Measurements from ENCODE around the gene CFAP73.
"Not testable (repeated sequence)": the region's sequence is repeated elsewhere in the genome, so short reads cannot be mapped to it uniquely, and the experiment has no call there.

Gene CFAP73

DNA sequence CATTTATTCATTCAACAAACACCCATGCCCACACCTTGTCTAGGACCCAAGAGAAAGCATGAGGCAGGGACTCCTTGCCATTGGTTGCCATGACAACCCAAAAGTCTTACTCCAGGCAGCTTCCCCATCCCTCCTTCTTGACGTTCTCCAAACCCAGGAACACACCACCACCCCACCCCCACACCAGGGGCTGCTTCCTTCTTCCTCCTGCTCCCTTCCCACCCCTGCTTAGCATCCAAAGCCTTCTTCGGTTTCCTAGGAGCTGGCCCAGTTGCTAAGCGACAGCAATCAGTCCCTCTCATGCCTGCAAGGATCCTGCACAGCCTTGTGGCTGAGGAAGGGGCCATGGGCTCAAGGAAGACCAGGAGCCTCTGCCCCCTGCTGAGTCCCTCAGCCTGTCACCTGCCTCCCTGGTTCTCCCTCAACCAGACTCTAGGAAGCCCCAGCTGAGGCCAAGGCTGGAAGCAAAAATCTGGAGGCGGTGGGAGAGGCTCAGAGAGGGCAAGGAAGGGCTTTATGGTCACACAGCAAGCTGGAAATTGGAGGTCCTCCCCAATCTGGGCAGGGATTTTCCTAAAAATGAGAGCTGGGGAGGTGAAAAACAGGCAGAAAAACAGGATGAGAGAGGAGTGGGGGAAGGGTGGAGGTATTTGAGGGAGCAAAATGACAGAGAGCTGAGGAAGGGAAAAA is 29.4 kb upstream of the CFAP73 start:
- no peak for DNase-seq (ENCODE audit: low read depth in 2 of 2)

GRCh38 chr12:113120670-113121370 is 28.7 kb upstream of the CFAP73 start:
- no peak for DNase-seq (ENCODE audit: low read depth in 2 of 2)

DNA sequence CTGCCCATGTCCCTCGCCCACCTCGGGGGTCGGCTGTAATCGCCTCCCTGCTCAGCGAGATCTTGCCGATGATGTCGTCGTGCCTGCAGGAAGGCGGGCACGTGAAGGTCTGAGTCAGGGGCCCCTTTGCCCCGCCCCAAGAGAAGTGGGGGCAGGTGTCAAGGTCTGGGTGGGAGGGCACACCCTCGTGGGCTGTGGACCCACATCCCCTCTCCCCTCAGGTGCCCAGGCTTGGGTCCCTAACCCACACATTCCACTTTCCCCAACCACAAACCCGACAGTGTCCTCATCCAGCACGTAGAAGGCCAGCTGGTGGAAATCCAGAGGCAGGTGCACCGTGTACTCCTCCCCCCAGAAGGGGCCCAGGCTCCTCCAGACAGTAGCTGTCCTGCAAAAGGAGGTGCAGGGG is 21.7 kb upstream of the CFAP73 start:
- no peak for DNase-seq (ENCODE audit: low read depth in 2 of 2)

GRCh38 chr12:113128802-113129663 is 20.5 kb upstream of the CFAP73 start:
- no peak for DNase-seq (ENCODE audit: low read depth in 2 of 2)

DNA sequence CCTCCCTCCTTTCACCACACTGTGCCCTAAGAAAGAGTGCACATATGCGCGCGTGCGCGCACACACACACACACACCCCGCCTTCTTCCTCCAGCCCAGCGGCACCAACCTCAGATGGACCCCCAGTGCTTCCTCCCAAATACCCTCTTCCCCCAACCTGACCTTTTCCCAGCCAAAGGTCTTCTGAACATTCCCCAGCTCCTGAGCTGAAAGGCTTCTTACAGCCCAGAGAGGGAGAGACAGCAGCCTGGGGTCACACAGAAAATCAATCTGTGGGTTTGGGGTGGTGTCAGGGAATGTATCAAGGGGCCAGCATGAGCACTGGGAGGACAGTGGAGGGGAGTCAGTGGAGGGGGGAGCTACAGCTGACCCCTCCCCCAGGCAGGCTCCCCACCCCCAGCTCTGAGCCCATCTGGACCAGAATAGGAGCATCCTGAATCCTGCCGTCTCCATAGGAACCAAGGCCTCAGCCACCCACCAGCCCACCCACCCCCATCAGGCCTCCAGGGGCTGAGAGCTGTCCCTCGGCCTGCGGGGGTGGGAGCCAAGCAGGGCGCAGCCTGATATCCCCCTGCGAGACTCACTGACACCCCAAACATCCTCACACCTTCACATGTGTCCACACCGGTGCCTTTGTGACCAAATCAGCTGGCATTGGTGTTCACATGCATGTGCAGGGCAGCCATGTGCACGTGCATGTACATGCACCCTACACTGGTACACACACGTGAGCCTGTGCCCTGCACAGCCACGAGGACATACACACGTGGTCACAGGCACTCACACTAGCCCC is 19.7 kb upstream of the CFAP73 start:
- no peak for DNase-seq (ENCODE audit: low read depth in 2 of 2)

DNA sequence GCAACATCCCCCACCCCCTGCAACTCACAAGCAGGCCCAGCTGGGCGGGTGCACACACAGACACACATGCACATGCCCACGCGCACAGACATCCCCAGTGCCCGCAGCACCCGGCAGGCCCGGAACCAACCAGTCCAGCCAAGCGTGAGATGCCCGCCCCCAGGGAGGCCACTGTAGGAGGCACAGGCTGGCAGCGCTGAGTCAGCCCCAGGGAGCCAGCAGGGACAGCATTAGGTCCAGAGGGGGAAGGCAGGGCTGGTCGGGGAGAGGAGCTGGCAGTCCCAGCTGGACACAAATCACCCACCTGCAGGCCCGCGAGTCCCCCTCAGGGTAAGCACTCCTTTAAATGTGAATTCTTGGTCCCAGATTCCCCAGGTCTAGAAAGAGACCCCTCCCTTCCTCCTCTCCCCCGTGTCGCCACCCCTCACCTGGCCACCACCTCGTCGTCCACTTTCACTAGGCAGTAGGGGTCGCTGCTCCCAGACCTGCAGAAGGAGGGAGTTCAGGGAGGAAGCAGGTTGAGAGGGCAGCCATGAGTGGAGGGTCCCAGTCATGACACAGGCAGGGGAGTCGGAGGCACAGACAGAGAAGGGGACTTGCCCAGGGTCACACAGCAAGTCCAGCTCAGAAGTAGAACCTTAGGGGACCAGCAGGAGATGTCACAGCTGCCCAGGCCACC is 18.9 kb upstream of the CFAP73 start:
- DNase-seq (ENCODE audit: low read depth in 2 of 2): no peak

DNA sequence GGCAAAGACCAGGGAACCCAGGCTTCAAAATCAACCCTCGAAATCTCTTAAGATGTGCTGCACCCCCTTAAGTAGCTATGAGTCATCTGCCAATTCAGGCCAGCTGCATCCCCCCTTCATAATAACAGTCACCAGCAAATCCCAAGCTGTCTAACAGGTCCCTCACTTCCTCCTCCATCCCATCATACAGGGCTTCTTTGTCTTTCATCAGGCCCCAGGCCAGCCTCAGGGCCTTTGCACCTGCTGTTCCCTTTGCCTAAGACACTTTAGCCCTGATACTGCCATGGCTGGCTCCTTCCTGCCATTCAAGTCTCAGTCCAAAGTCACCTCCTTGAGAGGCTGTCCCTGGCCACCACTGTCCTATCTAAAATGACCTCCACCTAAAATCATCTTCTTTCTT is 18.0 kb upstream of the CFAP73 start:
- no peak for DNase-seq (ENCODE audit: low read depth in 2 of 2)

- no peak for DNase-seq (ENCODE audit: low read depth in 2 of 2)
Measured at GRCh38 chr12:113133036-113133435, 16.5 kb upstream of the CFAP73 start.

GRCh38 chr12:113133666-113134065 is 15.9 kb upstream of the CFAP73 start:
- DNase-seq (ENCODE audit: low read depth in 2 of 2): no peak

DNA sequence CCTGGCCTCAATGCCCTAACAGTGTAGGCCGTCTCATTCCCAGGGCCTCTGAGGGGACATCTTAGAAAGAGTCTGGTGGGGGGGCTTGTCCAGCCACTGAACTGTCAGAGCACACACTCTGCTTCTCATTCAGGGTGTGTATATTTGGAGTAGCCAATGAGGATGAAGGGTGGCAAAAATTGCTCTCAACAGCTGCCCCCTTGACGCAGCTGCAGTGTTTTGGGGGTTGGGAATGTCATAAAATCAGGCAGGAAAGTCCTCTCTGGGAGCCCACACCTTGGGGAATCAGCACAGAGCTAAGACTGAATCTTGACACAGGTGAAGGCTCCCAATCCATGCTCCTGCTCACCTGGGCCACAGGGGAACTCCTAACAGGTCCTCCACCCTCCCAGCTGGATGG is 15.5 kb upstream of the CFAP73 start:
- no peak for DNase-seq (ENCODE audit: low read depth in 2 of 2)

GRCh38 chr12:113134521-113134951 is 15.0 kb upstream of the CFAP73 start:
- no peak for DNase-seq (ENCODE audit: low read depth in 2 of 2)

DNA sequence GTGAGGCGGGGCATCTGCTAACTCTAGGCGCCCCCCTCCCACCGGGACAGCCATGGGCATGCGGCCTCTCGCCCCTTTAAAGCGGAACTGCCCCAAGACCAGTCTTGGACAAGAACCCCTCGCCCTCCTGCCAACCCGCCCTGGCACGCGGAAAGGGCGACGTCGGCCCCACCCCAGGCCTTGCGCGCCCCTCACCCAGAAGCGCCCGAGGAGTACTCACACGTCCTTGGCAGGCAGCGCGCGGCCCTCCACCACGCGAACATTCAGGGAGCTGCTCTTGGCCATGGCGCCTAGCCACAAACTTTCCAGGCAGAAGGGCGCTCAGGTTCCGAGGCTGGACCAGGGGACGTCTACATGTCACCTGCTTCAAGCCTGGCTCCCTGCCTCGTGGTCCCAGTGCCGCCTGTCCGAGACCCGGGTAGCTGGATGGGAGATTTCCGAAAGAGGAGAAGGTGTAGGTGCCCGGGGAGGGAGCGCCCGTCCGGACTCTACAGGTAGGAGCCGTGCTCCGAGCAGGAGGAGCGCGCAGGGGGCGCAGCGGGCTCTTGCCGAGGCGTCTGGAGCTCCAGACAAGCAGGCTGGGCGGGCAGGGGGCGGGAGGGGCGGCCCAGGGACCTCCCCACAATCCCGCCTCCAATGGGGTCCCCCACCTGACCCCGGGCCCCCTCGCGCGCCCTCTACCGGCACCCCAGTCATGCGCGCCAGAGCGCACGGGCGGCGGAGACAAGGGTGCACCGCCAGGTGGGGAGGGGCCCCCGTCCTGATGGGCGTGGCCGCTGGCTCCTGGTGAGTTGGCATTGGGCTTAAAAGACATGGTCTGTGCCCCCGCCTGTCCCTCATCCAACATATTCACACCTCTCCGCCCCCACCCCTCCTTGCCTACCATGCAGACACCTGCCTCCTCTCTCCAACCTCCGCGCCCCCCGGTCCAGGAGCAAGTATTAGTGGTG is 14.1 kb upstream of the CFAP73 start, which contains the start of gene RASAL1:
Gene RASAL1, minus strand, starts transcription at position 584 of the 950 bp plus-strand sequence. Its CDS starts 299 bp downstream, at position 285.
- peak; percentile 82 to 89 for DNase-seq (ENCODE audit: low read depth in 2 of 2)

DNA sequence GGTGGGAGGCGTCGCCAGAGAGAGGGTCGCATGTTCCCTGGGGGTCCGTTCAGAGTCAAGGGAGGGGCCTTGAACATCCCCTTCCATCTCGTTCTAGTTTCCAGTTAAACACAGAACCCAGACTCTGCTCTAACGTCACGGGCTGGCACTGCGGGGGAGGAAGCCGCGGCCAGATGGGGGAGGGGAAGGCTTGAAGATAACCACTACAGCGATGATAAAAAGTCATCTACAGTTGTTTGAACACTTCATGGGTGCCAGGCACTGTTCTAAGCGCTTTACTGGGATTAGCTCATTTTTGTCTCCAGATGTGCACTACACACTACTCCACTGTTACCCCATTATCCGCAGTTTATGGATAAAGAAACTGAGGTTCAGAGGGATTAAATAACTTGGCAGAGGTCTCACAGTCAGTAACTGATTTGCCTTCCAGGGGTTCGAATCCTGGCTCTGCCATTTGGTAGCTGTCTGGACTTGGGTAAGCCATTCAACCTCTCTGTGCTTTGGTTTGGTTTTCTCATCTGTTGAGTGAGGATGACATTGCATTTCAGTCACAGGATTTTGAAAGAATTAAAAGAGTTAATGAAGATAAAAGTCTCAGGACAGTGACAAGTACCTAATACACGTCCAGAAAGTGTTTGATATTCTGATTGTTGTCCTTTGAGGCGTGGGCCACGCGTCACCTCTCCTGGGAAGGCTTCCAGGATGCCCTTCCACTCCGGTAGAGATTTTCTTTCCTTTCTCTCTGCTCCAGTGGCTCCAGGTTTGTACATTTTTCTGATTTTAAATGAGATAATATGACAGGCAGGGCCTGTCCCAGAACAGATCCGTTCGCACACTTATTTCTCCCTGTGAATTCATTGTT is 13.2 kb upstream of the CFAP73 start:
- peak; percentile 52 to 68 for DNase-seq (ENCODE audit: low read depth in 2 of 2)

DNA sequence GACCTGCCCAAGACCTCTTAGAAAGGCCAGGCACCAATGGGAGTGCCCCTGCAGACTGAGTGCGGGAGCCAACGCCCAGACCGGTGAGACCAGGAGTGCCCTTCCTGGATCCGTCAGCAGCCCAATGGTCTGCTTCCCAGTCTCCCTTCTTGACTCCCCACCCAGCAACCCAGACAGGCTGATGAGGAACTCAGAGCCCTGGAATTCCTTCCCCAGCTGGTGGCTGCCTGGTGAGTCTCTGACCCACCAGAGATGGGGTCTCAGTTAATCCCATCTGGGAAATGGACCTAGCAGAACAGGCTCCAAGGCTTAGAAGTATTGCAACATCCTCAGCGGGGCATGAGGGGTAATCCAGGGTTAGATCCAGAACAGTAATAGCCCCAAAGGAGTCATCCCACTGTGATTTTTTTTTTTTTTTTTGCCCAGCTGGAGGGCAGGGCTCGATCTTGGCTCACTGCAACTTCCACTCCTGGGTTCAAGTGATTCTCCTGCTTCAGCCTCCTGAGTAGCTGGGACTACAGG is 12.5 kb upstream of the CFAP73 start:
- DNase-seq (ENCODE audit: low read depth in 2 of 2): no peak

GRCh38 chr12:113137861-113138783 is 11.4 kb upstream of the CFAP73 start:
- DNase-seq (ENCODE audit: low read depth in 2 of 2): no peak

DNA sequence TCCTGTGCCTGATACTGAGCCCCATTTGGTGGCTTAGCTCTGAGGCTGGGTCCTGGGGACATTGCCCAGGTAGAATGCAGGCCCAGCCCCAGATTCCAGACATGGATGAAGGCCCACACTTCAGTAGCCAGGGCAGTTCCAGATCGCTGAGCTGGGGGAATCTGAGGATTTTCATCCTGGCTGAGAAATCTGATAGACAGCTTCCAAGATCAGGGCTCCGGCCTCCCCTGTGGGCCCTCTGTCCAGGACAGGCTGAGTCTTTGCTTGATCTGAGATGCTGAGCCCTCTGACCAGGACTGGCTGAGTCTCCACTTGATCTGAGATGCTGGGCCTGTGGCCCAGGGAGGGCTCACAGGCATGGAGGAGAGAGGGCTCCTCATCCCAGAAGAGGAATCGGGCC is 10.7 kb upstream of the CFAP73 start:
- no peak for DNase-seq (ENCODE audit: low read depth in 2 of 2)

DNA sequence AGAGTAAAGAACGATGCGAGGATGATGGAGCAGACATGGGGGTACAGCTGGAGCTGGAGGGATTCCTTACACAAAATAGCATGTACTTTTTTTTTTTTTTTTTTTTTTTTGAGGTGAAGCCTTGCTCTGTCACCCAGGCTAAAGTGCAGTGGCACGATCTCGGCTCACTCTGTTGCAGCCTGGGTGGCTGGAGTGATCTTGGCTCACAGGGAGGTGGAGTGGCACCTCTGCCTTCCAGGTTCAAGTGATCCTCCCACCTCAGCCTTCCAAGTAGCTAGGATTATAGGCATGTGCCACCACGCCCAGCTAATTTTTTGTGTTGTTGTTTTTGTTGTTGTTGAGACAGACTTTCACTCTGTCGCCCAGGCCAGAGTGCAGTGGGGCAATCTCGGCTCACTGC is 8.8 kb upstream of the CFAP73 start:
- no peak for DNase-seq (ENCODE audit: low read depth in 2 of 2)

DNA sequence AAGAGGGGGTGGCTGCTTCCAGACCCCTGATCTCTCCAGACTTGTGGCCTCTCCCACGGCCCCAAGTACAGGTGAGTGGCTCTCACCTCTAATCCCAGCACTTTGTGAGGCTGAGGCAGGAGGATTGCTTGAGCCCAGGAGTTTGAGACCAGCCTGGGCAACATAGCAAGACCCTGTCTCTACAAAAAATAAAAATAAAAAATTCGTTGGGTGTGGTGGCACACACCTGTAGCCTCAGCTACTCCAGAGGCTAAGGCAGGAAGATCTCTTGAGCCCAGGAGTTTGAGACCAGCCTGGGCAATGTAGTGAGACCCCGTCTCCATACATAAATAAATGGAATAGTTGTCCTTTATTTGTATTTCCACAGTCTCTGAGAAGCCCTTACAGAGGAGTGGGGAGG is 7.8 kb upstream of the CFAP73 start:
- not testable (repeated sequence) for DNase-seq (ENCODE audit: low read depth in 2 of 2)
